Stimulated activated CD8-positive, alpha-beta memory T cell treated with anti-CD3 and anti-CD28 coated beads, Interleukin-15, amount 100 ng/mL, for 1 hour (primary cell): ENCODE results near the gene TMEM247.
"Not testable (repeated sequence)": the region's sequence is repeated elsewhere in the genome, so short reads cannot be mapped to it uniquely, and the experiment has no call there.

Experiments used
- DNase-seq: peaks from one replicate; pipeline ENCODE4 v3.0.0-alpha.2; 2020; ENCODE audit warnings: low read depth

TMEM247 gene

DNA sequence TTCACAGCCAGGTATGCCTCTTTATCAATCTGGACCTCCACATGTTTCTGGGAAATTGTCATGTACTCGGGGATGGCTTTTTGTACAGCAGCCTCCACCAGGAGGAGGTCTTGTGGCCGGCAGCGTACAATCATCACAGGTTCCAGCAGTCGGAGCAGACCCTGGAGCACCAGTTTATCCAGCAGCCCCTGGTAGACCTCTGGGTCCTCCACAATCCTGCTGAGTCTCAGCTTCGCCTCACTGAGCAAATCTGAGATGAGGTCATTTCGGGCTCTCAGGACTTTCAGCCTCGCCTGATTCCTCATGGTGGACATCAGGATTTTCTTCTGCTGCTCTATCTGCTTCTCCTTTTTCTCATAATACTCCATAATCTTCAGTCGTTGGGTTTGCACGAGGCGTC is 32.8 kb downstream of the TMEM247 start:
- no peak for DNase-seq

DNA sequence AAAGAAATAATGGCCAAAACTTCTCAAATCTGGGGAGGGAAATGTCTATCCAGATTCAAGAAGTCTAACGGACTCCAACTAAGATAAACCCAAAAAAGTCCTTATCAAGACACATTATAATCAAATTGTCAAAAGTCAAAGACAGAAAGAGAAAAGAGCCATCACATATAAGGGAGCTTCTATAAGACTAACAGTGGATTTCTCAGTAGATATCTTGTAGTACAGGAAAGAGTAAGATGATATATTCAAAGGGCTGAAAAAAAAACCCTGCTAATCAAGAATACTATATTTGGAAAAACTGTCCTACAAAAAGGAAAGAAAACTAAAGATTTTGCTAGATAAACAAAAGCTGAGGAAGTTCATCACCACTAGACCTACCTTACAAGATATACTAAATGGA is 35.4 kb downstream of the TMEM247 start:
- no peak for DNase-seq

DNA sequence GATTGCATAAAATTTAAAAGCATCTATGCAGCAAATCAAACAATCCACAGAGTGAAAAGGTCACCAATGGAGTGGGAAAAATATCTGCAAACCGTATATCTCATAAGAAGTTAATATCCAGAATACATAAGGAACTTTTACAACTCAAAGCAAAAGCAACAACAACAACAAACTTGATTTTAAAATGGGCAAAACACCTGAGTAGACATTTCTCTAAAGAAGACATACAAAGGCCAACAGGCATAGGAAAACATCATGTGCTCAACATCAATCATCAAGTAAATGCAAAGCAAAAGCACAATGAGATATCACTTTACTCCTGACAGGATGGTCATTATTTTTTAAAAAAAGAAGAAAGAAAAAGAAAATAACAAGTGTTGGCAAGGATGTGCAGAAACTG is 38.1 kb downstream of the TMEM247 start:
- no peak for DNase-seq

DNA sequence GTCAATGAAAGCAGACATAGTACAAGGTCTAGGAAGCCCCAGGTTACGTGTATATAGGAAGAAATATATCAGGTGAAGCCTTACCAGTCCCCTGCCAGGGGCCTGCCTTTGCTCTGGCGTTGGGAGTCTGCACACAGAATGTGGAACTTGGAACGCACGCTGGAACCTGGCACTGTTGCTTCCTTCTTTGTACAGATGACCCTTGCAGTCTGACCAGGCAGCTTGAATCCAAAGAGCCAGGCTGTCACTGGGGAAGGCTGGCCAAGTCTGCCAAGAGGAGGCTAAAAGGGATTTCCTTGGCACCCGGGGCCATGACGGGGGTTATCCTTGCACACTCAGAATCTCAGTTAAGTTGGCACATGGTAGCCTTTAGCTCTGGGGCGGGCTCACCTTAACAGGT is 39.5 kb downstream of the TMEM247 start:
- DNase-seq, result no peak

DNA sequence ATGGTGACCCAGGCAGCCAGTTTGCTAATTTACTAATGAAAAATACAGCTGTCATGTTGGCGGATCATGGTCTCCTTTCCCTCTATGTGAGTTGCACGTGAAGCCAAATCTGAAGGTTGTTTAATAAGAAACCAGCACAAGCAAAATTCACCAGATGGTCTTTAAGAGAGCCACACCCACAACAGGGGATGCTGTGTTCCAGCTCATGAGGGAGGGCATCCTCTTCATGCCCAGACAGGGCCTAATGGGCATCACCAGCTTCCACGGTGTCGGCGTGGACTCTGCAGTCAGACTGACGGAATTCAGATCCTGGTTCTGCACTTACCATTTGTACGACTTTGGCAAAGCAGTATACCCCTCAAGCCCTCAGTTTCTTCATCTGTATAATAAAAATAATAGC is 39.9 kb downstream of the TMEM247 start:
- no peak for DNase-seq

DNA sequence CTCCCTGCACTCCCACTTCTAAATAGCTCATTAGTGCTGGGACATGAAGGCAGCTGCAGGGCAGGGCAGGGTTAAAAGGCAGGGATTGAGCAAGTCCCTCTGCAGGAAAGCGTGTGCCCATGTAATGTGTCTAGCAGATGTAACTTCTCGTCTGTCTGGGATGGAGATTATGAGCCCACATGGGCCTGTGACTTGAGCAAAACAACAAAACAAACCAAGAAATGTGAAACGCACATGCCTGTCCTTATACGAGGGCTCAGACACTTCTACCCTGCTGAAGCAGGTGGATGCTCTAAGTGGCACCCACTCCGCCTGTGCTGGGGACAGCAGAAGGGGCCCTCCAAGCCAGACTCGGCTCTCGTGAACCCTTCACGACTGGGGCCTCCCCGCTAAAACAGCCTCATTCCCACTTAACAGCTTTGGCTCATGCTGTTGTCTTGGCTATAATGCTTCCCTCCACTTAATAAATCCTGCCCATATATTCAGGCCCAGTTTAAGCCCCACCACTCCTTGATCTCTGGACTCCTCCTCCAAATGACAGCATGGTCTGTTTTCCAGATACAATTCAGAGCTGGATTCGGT is 40.9 kb downstream of the TMEM247 start:
- no peak for DNase-seq

DNA sequence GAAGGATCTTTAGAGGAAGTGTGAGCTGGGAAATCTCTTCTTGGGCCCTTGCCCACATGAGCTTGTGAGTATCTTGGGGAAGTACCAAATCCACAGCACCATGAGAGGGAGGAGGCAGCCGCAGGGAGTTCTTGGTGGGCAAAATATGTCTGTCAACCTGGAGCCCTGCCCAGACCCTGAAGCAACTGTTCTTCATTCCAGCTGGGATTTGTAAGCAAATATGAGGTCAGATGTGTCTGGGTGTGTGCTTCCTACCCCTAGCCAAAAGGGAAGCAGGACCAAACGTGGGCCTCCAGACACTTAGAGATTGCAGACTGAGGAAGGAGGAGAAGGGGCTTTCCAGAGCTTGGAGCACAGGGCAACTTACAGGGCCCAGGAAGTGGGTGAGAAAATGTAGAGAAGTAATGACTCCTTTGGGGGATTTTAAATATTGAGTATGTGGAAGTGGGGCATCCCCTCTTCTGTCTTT is 41.9 kb downstream of the TMEM247 start:
- no peak for DNase-seq

DNA sequence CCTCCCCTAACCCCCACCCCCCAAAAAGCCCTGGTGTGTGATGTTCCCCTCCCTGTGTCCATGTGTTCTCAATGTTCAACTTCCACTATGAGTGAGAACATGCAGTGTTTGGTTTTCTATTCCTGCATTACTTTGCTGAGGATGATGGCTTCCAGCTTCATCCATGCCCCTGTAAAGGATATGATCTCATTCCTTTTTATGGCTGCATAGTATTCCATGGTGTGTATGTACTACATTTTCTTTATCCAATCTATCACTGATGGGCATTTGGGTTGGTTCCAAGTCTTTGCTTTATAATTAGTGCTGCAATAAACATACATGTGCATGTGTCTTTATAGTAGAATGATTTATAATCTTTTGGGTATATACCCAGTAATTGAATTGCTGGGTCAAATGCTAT is 43.0 kb downstream of the TMEM247 start:
- DNase-seq, result not testable (repeated sequence)

DNA sequence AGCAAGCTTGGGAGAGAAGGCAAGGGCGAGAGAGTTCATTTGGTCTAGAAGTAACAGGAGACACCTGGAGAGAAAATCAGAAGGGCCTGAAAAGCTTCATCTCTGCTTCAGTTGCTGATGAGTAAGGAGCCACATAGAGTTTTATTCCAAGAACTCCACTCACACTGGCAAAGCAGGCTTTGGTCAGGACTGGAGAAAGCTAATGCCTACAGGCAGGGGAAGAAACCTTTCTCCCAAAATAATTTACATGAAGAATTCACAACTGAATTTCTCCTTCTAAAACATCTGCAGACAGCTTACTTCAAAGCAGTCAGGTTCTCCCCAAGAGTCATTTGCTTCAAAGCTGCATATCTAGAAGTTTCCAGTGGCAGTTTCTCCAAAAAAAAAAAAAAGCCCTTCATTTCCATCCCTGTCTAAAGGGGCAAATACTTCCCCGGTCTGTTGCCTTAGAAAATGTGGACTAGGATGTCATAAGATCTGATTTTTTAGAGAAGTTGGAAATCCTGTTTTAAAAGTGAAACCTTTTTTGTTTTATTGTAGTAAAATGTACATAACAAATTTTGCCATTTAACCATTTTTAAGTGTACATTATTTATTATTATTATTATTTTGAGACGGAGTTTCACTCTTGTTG is 46.3 kb downstream of the TMEM247 start:
- DNase-seq, result no peak

DNA sequence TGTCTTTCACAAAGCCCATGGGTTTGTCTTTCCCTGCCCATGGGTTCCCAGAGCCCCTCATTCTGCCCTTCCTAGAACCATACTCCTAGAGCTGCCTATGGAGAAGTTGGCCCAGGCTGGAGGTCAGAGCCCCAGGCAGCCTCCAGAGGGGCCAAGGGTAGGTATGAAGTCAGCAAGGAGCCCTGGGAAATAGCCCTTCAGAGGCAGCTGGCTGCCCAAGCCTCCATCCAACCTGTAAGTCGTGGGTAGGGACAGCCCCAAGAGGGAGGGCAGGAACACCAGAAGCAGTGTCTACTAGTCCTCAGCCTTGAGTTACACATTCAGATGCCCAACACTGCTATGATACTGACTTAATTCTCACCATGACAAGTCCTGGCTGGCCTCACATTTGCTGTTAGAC is 49.5 kb downstream of the TMEM247 start:
- DNase-seq, result no peak

DNA sequence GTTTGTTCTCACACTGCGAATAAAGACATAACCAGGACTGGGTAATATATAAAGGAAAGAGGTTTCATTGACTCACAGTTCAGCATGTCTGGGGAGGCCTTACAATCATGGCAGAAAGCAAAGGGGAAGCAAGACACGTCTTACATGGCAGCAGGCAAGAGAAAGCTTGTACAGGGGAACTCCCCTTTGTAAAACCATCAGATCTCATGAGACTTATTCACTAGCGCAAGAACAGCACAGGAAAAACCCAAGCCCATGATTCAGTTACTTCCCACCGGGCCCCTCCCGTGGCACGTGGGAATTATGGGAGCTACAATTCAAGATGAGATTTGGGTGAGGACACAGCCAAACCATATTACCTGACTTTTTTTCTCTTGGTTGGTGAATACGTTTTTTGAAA is 51.3 kb downstream of the TMEM247 start:
- DNase-seq, result no peak

DNA sequence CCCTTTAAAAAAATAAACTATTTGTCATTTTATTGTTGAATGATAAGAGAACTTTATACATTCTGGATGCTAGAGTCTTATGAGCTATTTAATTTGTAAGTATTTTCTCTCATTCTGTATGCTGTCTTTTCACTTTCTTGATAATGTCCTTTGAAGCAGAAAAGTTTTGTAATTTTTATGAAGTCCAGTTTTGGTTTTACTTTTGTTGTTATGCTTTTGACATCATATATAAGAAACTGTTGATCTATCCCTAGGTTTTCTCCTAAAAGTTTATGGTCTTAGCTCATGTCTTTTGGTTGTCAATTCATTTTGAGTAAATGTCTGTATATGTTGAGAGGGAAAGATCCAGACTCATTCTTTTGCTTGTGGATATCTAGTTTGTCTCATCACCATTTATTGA is 52.5 kb downstream of the TMEM247 start:
- no peak for DNase-seq
